Stimulated activated CD4-positive, alpha-beta T cell treated with anti-CD3 and anti-CD28 coated beads, Interleukin-4, amount 100 ng/mL, for 4 hours (primary cell): ENCODE measurements around the gene DSCAM.
"Not testable (repeated sequence)": the region's sequence is repeated elsewhere in the genome, so short reads cannot be mapped to it uniquely, and the experiment has no call there.

Experiments
- DNase-seq, 2 experiments: peaks; one replicate each; pipeline ENCODE4 v3.0.0-alpha.2; 2020

The DSCAM gene

GRCh38 chr21:40355076-40355475 is 491.9 kb downstream of the DSCAM start:
- DNase-seq, result no peak

- DNase-seq, result no peak
These were observed 496.0 kb downstream of the DSCAM start for GRCh38 chr21:40351006-40351405.

GRCh38 chr21:40349591-40349990 is 497.4 kb downstream of the DSCAM start:
- DNase-seq, result no peak

- no peak for DNase-seq
These were observed 501.1 kb downstream of the DSCAM start for GRCh38 chr21:40345711-40346321.

GRCh38 chr21:40340357-40340756 is 506.6 kb downstream of the DSCAM start:
- DNase-seq, result no peak

- no peak for DNase-seq
These were observed 507.9 kb downstream of the DSCAM start for GRCh38 chr21:40339050-40339449.

- no peak for DNase-seq
These were observed 509.0 kb downstream of the DSCAM start for GRCh38 chr21:40337981-40338380.

GRCh38 chr21:40335704-40336103 is 511.3 kb downstream of the DSCAM start:
- no peak for DNase-seq

GRCh38 chr21:40334159-40334558 is 512.8 kb downstream of the DSCAM start:
- no peak for DNase-seq

GRCh38 chr21:40333731-40334130 is 513.2 kb downstream of the DSCAM start:
- DNase-seq, result no peak

GRCh38 chr21:40331804-40332203 is 515.2 kb downstream of the DSCAM start:
- DNase-seq, result no peak

GRCh38 chr21:40331172-40331571 is 515.8 kb downstream of the DSCAM start:
- no peak for DNase-seq

- no peak for DNase-seq
These were observed 522.6 kb downstream of the DSCAM start for GRCh38 chr21:40324389-40324788.

- DNase-seq, result not testable (repeated sequence)
These were observed 526.2 kb downstream of the DSCAM start for GRCh38 chr21:40320718-40321117.

- DNase-seq, result no peak
These were observed 528.6 kb downstream of the DSCAM start for GRCh38 chr21:40318371-40318770.

- DNase-seq, result no peak
These were observed 530.9 kb downstream of the DSCAM start for GRCh38 chr21:40316104-40316503.

GRCh38 chr21:40315626-40316025 is 531.3 kb downstream of the DSCAM start:
- DNase-seq, result no peak

- DNase-seq, result no peak
These were observed 533.7 kb downstream of the DSCAM start for GRCh38 chr21:40313260-40313659.

GRCh38 chr21:40300300-40300699 is 546.7 kb downstream of the DSCAM start:
- DNase-seq, result no peak

GRCh38 chr21:40299451-40299850 is 547.5 kb downstream of the DSCAM start:
- DNase-seq, result no peak

GRCh38 chr21:40294345-40294744 is 552.6 kb downstream of the DSCAM start:
- no peak for DNase-seq

- DNase-seq, result no peak
These were observed 555.4 kb downstream of the DSCAM start for GRCh38 chr21:40291560-40291959.

- DNase-seq, result no peak
These were observed 562.5 kb downstream of the DSCAM start for GRCh38 chr21:40284409-40284808.

- DNase-seq, result no peak
These were observed 563.8 kb downstream of the DSCAM start for GRCh38 chr21:40282912-40283886.
